SK-N-SH treated with all-trans-retinoic acid at 6 μM for 48 hours (cell line): ENCODE data around the gene COL10A1.

Source experiments
- CREB5 ChIP-seq: fragments of 250-450 bp; sonication (Bioruptor Pico); IDR thresholded peaks from 2 replicates; pipeline ENCODE4 v1.5.1; 2020; ENCODE audit warnings: low read depth, mild to moderate bottlenecking, moderate library complexity
- PATZ1 ChIP-seq: fragments of 250-450 bp; sonication (Bioruptor Pico); IDR thresholded peaks from 2 replicates; pipeline ENCODE4 v1.8.0; 2020; ENCODE audit warnings: mild to moderate bottlenecking, moderate library complexity, borderline replicate concordance
- ZFP3 ChIP-seq: fragments of 250-450 bp; sonication (Bioruptor Pico); IDR thresholded peaks from 2 replicates; pipeline ENCODE4 v1.5.0; 2020; ENCODE audit warnings: mild to moderate bottlenecking, moderate library complexity

- TF ChIP-seq PATZ1 (CRISPR knock-in tag): no peak
- no peak for TF ChIP-seq CREB5 (CRISPR knock-in tag)
- no peak for TF ChIP-seq ZFP3 (CRISPR knock-in tag)
Observed at GRCh38 chr6:116168148-116168547, 42.2 kb upstream of the COL10A1 start.
